ENCODE results near the gene SDK1.

Gene SDK1

DNA sequence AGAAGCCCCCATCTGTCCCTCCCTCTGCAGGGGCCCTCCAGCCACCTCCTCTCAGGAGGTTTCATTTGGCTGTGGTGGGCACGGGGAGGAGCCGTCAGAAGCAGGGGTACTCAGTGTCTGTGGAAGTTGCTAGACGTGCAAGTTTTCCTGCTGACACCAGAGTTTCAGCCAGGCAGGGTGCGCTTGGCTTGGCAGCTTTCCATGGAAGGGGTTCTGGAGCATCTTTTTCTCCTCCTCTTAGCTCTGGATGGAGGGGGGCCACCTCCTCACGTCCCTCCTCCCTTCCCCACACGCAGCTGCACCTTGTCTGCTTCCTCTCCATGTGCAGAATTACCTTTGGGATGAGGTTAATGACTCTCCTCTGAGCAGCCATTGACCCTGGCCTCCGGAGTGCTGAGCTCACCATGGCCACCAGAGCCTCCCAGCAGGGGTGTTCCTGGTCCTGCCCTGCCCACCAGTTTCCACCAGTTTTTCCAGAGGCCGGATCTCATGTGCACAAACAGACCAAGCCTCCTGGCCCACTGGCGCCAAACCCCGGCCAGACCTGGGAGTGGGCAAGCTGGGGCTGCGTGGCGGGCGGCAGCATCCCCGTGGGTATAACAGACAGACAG lies 801.3 kb downstream of the SDK1 start:
- DNase-seq (ENCODE audit: low spot score): no peak

DNA sequence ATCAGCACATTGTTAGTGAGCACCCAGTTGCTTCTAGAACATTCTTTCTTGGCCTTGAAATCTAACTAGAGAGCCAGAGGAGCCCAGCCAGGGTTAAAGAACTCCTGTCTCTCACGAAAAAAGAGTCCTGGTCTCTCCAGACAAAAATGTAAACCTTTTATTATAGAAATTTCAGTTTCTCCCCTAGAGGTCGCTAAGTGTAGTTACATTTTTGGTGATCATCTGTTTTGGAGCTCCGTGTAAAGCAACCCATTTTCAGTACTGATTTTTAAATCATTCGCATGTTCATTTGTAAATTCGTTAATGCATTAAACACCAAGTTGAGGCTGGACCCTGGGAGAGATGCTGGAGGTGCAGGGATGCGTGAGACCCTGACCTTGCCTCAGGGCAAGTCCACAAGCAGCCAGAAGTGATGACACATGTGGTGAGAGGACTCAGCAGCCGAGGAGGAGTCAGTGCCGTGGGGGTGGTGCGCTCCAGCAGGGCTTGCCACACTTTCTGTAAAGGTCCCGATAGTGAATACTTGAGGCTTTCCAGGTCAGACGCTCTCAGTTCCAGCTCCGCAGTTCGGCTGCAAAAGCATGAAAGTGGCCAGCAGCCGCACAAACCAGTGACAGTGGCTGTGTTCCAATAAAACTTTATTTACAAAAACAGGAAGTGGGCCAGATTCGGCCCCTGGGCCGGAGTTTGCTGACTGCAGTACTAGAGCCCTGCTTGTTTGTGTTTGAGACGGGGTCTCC lies 802.5 kb downstream of the SDK1 start:
- DNase-seq (ENCODE audit: low spot score): no peak

DNA sequence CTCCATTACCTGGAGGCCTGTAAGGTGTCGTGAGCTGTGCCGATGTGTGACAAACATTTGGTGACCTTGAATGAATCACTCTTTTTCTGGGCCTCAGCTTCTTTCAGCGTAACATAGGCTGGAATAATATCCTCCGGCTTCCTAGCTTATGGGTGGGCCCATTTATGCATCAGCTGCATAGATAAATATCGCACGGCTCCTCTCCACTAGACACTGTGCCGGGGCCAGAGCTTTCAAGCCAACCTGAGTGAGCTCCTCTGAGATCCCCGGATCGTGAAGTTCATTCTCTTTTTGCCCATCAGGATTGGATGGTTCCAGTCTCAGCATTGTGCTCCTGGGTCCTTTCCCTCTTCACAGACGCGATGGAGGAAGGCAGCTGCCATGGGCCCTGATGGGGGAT lies 806.8 kb downstream of the SDK1 start:
- DNase-seq (ENCODE audit: low spot score): no peak

DNA sequence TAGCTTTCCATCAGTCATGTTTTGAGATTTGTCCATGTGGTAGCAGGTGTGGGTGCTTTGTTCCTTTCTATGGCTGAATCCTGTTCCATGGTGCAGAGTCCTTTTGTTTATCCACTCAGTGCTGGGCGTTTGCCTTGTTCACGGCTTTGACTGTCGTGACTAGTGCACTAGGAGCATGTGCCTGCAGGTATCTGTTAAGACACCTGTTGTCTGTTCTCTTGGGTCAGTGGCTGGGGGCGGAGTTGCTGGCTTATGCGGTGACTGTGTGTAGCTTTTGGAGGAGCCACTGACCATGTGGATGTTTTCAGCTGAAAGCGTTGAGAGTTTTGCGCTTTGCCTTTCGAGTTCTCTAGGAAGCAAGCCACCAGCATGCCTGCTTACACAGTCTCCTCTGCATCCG lies 807.9 kb downstream of the SDK1 start:
- no peak for DNase-seq (ENCODE audit: low spot score)

DNA sequence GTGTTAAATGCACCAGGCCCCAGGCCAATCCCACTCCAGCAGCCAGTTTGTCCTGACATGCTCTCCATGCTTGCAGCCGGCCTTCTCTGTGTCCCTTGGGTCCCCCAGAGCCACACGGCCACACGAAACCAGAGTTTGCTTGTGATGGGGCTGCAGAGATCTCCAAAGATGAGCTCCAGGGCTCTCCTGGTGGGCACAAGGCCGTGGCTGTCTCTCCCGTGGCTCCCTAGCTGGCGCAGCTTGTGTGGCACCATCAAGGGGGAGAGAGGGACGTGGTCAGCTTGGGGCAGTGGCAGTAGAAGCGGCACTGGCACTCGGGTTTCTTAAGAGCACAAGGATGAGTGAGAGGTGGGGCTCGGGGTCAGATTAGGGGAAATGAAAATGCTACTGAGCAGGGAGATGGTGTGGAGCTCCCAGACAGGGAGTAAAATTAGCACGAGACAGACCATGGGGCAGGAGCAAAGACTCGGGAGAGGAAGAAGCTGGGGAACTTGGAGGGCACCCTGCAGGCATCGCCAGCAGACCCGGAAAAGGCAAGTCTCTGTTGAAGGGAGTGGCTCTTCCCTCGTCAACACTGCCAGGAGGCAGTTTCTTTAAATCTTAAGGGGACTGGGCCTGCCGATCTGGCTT lies 808.5 kb downstream of the SDK1 start:
- DNase-seq (ENCODE audit: low spot score): no peak

DNA sequence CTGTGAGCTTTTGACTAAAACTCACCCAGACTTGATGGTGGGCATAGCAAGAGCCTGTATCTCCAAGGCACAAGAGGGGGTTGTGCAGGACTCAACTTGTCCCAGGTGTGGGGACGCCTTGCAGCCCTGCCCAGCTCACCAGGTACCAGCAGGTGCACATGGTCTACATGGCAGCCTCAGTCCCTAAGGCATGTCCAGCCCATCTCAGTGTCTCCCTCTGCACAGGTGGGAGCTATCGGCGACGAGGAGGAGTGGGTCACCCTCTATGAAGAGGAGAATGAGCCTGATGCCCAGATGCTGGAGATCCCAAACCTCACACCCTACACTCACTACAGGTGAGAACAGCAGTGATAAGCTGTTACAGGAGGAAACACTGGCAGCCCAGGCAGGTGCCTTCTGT lies 809.4 kb downstream of the SDK1 start:
- DNase-seq (ENCODE audit: low spot score): no peak

DNA sequence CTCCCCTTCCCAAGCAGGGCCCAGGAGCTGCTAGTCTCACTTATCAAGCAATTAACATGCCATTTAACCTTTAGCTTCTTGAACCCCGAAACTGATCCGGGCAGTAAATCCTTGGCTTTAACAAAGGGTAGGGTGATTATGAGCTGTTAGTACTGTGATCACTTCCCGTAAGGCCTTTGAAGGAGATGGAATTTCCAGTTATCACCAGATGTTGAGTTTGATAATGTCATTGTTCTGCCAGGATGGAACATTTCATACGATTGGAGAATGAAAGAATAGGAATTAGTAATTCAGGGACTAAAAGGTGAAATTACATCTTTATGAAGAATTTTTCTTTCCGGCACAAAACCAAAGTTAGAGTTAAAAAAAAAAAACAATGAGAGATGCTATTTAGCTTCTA lies 810.1 kb downstream of the SDK1 start:
- DNase-seq (ENCODE audit: low spot score): no peak

DNA sequence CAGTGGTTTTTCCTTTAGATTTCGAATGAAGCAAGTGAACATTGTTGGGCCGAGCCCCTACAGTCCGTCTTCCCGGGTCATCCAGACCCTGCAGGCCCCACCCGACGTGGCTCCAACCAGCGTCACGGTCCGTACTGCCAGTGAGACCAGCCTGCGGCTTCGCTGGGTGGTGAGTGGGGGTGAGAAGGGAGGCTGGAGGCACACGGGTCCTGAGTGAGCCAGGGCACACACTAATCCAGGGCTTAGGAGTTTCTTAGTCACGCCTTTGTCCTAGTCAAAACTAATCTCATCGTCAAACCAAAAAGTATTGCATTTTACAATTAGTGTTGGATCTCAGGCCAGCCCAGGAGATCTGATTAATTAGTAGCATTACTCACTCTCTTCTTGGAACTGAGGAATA lies 812.2 kb downstream of the SDK1 start:
- DNase-seq (ENCODE audit: low spot score): no peak

DNA sequence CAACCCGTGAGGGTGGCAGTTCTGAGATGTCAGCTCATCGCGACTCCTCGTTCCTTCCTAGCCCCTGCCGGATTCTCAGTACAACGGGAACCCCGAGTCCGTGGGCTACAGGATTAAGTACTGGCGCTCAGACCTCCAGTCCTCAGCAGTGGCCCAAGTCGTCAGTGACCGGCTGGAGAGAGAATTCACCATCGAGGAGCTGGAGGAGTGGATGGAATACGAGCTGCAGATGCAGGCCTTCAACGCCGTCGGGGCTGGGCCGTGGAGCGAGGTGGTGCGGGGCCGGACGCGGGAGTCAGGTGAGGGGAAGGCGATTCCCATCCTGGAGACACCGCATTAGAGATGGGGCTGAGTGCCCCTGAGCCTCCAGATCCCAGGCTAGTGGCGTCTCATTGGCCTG lies 812.9 kb downstream of the SDK1 start:
- no peak for DNase-seq (ENCODE audit: low spot score)

DNA sequence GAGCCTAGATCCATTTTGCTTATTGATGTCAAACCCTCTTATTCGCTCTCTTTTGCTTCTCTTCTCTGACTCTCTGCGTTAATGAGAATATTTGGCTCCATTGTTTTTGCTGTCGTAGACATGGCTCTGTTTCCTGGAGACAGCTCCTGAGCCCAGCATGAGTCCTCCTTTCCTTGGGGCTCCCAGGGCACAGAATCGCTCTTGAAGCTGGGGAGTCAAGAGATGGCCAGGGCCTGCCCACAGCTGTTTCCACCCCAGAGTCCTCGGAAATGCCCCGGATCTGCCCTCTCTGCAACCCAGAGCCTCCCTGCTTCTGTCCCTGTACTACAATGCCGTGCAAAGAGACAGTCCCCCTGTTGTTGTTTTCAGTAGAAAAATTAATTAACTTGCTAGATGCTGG lies 814.4 kb downstream of the SDK1 start:
- DNase-seq (ENCODE audit: low spot score): no peak

DNA sequence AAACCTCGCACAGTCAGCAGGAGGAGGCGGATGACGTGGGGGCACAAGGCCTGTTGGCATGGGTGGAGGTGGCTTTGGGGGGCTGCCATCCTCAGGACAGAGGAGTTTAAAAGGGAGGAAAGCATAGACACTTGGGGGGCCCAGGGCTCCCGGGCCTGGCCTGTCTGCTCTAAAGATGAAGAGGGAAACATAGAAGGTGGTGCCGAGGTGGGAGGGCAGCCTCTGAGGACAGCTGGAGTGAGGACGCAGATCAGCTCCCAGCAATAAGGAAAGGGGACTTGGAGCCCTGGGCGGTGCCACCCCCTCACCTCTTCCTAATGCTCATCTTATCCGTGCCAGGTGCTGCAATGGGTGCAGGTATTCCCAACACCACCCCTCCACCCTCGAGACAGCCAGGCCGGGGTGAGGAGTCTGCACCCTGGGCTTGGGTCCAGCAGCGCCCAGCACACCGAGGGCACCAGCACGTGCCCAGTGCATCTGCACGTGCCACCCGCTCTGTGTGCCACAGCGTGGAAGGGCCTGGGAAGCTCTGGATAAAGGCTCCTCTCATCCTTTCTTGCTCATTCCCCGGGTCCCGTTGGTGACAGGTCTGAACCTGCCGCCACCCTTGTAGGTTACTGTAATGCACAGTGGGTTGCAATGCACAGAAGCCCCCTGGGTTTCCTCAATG lies 815.0 kb downstream of the SDK1 start:
- no peak for DNase-seq (ENCODE audit: low spot score)

DNA sequence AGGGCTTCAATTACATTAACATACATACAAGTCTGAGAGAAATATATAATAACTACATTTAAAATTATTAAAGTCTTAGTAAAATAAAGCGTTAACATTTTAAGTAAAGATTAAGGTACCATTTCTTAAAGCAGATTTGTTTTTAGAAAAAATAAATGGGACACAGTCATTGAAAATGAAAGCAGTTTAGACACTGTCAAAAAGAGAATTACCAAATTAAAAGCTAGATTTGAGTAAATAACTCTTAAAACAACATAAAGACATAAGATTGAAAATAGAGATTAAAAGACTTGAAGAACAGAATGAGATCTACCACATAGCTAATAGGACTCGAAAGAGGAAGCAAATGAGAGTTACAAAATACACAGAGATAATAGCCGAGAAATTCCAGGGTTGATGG lies 818.8 kb downstream of the SDK1 start:
- DNase-seq (ENCODE audit: low spot score): no peak

DNA sequence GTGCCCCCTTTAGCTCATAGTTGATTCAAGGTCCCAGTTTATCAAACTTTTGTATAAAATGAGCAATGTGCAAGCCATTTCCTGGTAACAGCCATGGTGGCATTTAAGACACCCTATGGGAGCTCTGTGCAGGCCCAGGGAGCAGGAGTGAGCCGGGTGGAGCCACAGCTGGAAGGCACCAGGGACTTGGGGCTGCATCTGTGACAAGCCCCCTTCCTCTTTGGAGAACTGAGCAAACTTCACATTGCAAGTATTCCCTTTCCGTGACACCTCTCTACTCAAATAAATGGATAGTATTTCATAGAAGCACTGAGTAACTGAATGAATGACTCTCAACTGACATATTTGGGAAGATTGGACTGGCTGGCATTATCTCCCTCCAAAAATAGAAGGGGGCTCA lies 822.3 kb downstream of the SDK1 start:
- DNase-seq (ENCODE audit: low spot score): no peak

DNA sequence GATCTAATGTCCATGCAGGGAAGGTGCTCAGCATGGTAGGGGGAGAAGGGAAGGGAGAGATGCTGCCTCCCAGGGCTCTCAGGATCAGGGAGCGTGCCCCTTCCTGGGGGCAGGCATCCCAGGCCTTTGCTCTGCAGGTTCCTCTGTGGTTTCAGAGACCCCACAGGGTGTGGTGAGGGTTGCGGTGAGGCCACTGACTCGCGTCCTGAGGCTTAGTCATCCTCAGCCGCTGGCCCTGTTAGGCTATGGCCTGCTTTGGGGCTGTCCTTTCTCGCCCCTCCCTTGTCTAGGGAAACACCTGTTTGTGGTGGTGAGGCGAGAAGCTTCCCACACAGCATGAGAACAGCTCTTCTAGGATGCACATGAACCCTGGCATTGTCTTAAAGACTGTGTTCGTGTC lies 822.8 kb downstream of the SDK1 start:
- DNase-seq (ENCODE audit: low spot score): no peak

DNA sequence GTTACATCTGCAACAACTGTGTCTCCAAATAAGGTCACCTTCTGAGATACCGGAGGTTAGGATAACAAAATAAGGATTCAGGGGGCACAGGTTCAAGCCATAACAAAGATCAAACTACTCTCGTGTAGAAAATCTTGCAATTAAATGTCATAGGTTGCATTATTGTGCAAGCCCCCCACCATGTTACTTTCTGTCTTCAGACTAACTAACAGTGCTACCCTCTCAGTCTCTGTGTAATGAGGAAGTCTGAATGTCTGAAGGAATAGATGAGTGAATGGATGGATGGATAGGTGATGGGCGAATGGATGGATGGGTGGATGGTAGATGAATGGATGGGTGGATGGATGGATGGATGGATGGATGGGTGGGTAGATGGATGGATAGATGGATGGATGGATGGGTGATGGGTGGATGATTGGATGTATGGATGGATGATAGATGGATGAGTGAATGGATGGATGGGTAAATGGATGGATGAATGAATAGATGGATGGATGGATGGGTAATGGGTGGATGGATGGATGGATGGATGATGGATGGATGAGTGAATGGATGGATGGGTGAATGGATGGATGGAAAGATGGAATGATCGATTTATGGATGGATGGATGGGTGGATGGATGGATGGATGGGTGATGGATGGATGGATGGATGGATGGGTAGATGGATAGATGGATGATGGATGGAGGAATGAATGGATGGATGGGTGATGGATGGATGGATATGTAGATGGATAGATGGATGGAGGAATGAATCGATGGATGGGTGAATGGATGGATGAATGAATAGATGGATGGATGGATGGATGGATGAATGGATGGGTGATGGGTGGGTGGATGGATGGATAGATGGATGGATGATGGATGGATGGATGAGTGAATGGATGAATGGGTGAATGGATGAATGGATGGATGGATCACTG lies 823.8 kb downstream of the SDK1 start:
- DNase-seq (ENCODE audit: low spot score): no peak

DNA sequence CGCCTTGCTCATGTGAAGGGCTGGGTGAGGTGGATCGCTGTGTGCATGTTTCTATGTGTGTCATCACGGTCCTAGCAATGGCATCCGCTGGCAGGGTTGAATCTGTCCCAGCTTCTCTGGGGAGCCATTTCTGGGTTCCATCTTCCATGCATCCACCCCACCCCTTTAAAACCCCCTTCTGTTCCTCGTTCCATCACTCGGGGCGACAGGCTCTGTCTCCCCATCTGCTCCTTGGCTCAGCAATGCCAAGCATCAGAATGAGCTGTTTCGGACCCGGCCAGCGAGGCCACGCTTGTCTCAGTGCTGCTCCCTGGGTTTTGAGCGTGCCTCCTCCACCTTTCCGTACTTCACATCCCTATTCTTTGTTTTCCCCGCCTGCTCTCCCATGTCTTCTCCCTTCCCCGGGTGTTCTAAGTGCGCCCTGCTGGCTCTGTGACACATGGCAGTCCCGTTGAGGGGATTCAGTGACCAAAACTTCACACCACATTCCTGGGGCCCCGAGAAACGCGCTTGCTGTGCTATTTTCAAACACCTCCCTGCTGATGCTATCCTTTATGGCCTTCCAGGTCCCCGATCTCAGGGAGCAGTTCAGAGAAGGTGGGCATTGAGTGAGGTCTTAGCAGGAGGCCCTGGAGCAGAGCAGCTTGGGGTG lies 827.0 kb downstream of the SDK1 start:
- DNase-seq (ENCODE audit: low spot score): no peak

DNA sequence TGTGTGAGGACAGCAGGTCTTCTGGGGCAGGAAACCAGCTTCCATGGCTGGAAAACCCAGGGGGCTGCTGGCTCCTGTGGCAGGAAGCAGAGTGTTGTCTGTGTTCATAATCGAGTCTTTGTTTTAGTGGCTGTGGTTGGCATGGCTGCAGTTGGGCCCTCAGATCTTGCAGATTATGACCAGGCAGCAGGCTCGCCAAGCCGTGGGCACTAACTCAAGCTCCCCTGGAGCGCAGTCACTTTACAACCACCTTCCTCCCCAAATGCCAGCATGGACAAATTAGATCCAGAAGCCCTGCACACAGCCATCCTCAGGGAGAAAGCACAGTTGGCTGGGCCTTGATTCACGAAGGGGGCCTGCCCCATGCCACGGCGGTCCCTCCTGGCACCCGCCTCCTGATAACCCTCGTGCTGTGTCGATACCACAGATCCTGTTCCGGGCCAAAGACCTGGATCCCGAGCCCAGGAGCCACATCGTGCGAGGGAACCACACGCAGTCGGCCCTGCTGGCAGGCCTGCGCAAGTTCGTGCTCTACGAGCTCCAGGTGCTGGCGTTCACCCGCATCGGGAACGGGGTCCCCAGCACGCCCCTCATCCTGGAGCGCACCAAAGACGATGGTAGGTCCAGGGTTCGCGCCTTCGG lies 828.5 kb downstream of the SDK1 start:
- DNase-seq (ENCODE audit: low spot score): no peak

DNA sequence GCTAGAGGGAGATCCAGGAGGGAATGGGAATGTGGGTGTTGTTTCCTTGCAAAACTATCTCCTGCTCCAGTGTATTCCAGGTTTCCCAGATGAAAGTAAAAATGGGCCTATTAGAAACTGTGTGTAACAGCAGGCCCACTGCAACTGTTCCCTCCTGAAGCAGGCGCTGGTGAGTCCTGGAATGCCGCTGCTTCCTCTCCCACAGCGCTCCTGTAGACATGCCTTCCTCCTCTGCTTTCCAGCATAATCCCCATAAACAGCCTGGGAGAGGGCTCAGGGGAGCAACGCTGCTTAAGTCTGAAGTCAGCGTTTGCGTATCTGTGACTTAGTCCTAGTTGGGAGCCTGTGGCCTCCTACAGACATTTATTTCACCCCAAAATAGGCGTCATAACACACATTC lies 830.0 kb downstream of the SDK1 start:
- DNase-seq (ENCODE audit: low spot score): no peak

DNA sequence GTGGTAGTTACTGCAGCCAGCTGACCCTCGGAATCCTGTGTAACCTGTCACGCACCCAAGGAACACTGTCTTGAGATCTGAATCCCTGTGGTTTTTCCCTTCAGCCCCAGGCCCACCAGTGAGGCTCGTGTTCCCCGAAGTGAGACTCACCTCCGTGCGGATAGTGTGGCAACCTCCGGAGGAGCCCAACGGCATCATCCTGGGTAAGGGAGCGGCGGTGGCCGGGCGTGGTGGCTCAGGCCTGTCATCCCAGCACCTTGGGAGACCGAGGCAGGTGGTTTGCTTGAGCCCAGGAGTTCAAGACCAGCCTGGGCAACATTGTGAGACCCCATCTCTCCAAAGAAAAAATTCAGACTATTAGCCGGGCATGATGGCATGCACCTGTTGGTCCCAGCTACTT lies 831.2 kb downstream of the SDK1 start:
- DNase-seq (ENCODE audit: low spot score): no peak

DNA sequence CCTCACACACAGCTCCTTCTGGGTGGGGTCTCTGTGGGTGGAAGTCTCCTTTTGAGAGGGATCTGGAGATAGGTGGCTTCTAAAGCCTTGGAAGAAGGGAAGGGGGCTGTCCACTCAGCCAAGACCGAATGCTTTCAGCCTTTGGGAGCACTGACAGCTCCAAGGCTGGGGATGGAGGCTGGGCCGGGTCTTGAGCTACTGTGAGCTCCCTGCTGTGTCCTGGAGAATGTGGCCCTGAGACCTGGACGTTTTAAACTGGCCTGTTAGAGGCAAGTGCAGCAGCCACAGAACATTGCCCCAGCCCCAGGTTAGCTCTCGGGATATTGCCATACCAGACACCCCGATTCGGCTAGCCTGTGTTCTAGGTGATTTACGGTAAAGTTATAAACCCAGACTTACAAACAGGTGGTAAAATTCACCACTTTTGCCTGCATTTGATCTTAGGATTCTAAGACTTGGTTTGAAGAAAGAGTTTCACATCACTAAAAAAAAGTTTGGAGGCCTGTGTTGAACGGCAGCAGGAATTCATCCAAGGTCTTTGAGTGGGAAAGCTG lies 832.5 kb downstream of the SDK1 start:
- DNase-seq (ENCODE audit: low spot score): no peak

DNA sequence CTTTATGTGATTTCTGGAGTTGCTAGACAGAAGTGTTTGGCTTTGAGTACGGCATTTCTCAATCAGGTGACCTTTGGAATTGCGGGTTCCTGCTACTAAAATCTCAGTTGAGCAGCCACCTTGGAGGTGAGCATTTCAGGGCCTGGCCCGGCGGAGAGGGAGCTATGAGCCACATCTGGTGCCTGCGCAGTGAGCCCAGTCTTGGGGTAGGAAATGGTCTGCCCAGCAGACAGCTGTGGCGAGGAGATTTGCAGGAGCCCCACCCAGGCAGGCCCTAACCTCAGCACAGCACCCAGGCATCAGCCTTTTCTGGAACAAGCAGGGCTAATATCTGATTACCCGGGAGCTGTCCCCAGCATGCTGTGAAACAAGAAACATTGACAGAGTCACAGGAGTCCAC lies 833.2 kb downstream of the SDK1 start:
- DNase-seq (ENCODE audit: low spot score): no peak

Data from CD4-positive, alpha-beta T cell treated with Interleukin-15 for 4 hours (primary cell).